K562 (cell line): ENCODE measurements around the gene DPP8. TPM values are rescaled to one million over a fixed set of nuclear protein-coding genes. Genes with fewer than 3 reads are reported as not detected.

Source experiments
- ATAC-seq: fragments of 200-7000 bp; cut with Tn5 transposase; 3 replicates; pipeline ENCODE4 v1.9.1; 2020; ENCODE audit warnings: moderate library complexity
- BruUV-seq: library from RNA; stranded (reverse); fragments of 400-500 nt; replicated peaks from 2 replicates; lab custom pipeline; 2021; lab: Mats Ljungman, UMichigan
- CTCF ChIA-PET: fragments of 300-600 bp; formaldehyde crosslinking; extraction: SDS; loops from one replicate; lab custom pipeline; 2021; ENCODE audit warnings: low intra/inter-chr PET ratio; lab: Yijun Ruan, JAX
- POLR2A ChIA-PET: fragments of 300-600, 350-650 bp; sonication (Branson Sonifier 250); formaldehyde crosslinking; extraction: SDS; loops from one replicate; lab custom pipeline; 2021; ENCODE audit warnings: antibody characterized with exemption, inconsistent platforms; lab: Yijun Ruan, JAX
- DNase-seq, 4 experiments: peaks; one replicate each; pipeline versions ENCODE4 v3.0.0 to v3.0.0-alpha.2; 2011 to 2018; ENCODE audit warnings: low spot score in 3 of 4, mixed read lengths in 3 of 4; ENCODE audit errors: extremely low read depth in 1 of 4
- FAIRE-seq: peaks from 2 replicates; lab custom pipeline; 2011; peaks lifted over from hg19 to GRCh38; lab: Jason Lieb, UNC
- H2AFZ ChIP-seq: 2 replicates; pipeline ENCODE4 v1.6.0; 2011; ENCODE audit warnings: low read depth, low read length, control low read depth, inconsistent platforms
- H3K27ac ChIP-seq: fragments of 200-600 bp; 3 replicates; pipeline ENCODE4 v1.8.0; 2011; ENCODE audit warnings: low read depth, mild to moderate bottlenecking, control low read depth, inconsistent platforms, low read length, moderate library complexity, mixed read lengths; ENCODE audit errors: extremely low read depth
- H3K27me3 ChIP-seq, 2 experiments: fragments of 300-600 bp in 1 of 2; 2 replicates in 1 of 2; 3 replicates in 1 of 2; pipeline versions ENCODE4 v1.6.0 to v1.8.0; 2011; ENCODE audit warnings: inconsistent platforms in 2 of 2, low read length in 2 of 2, mild to moderate bottlenecking in 1 of 2, mixed read lengths in 1 of 2, moderate library complexity in 1 of 2; ENCODE audit not compliant: control insufficient read depth in 2 of 2, insufficient read depth in 2 of 2
- H3K36me3 ChIP-seq: fragments of 300-600 bp; 3 replicates; pipeline ENCODE4 v1.8.0; 2011; ENCODE audit warnings: mild to moderate bottlenecking, low read length, inconsistent platforms; ENCODE audit not compliant: control insufficient read depth, insufficient read depth
- H3K4me1 ChIP-seq, 2 experiments: fragments of 200-600 bp in 1 of 2; replicated peaks in 1 of 2; 2 replicates in 1 of 2; 3 replicates in 1 of 2; pipeline versions ENCODE4 v1.5.1 to v1.8.0; 2011; ENCODE audit warnings: inconsistent platforms in 2 of 2, low read length in 2 of 2, mild to moderate bottlenecking in 1 of 2, mixed read lengths in 1 of 2, moderate library complexity in 1 of 2; ENCODE audit not compliant: control insufficient read depth in 2 of 2, insufficient read depth in 2 of 2
- H3K4me2 ChIP-seq: 2 replicates; pipeline ENCODE4 v1.6.1; 2011; ENCODE audit warnings: low read length, control low read depth, inconsistent platforms, mixed read lengths; ENCODE audit not compliant: insufficient read depth
- H3K4me3 ChIP-seq: fragments of 200-600 bp; sonication (generic), shearing (Covaris generic); 2 replicates; pipeline ENCODE4 v1.5.1; 2016; ENCODE audit warnings: control low read depth, inconsistent platforms
- H3K79me2 ChIP-seq: fragments of 200-600 bp; 3 replicates; pipeline ENCODE4 v1.8.0; 2011; ENCODE audit warnings: low read length, inconsistent platforms; ENCODE audit not compliant: control insufficient read depth, insufficient read depth
- H3K9ac ChIP-seq, 2 experiments: 2 replicates each; pipeline versions ENCODE4 v1.6.0 to v1.6.1; 2011; ENCODE audit warnings: low read depth in 2 of 2, low read length in 2 of 2, control low read depth in 1 of 2, inconsistent platforms in 1 of 2, mild to moderate bottlenecking in 1 of 2, mixed read lengths in 1 of 2; ENCODE audit not compliant: insufficient read depth in 1 of 2
- H3K9me1 ChIP-seq: one replicate; pipeline ENCODE4 v1.6.0; 2011; ENCODE audit warnings: inconsistent platforms, mild to moderate bottlenecking, low read length, moderate library complexity; ENCODE audit not compliant: control insufficient read depth, insufficient read depth
- H3K9me3 ChIP-seq: replicated peaks from 2 replicates; pipeline ENCODE4 v1.5.1; 2011; ENCODE audit warnings: low read depth, low read length, inconsistent platforms; ENCODE audit not compliant: control insufficient read depth, insufficient read depth
- H4K20me1 ChIP-seq: replicated peaks from 2 replicates; pipeline ENCODE4 v1.6.1; 2011; ENCODE audit warnings: low read length, inconsistent platforms, mixed read lengths; ENCODE audit not compliant: control insufficient read depth, insufficient read depth
- ARID2 ChIP-seq: fragments of 450-650 bp; IDR thresholded peaks from 2 replicates; pipeline ENCODE4 v1.6.1; 2017; ENCODE audit warnings: antibody characterized with exemption, mild to moderate bottlenecking
- CXXC5 ChIP-seq: fragments of 250-450 bp; sonication (Bioruptor Pico); IDR thresholded peaks from 2 replicates; pipeline ENCODE4 v1.8.0; 2022; ENCODE audit warnings: inconsistent platforms, mild to moderate bottlenecking, moderate library complexity
- HDGF ChIP-seq: fragments of 450-650 bp; IDR thresholded peaks from 2 replicates; pipeline ENCODE4 v1.6.1; 2016
- HNRNPH1 ChIP-seq: fragments of 200-400 bp; formaldehyde crosslinking; optimal IDR thresholded peaks from 2 replicates; pipeline ENCODE3; 2017; ENCODE audit warnings: low read depth, mild to moderate bottlenecking, low read length, moderate library complexity
- KAT8 ChIP-seq: fragments of 450-650 bp; IDR thresholded peaks from 2 replicates; pipeline ENCODE4 v1.6.1; 2016; ENCODE audit warnings: low read depth, mild to moderate bottlenecking
- MIER1 ChIP-seq: fragments of 450-650 bp; IDR thresholded peaks from 2 replicates; pipeline ENCODE4 v1.6.1; 2016; ENCODE audit warnings: antibody characterized with exemption, mild to moderate bottlenecking, low read depth
- NCOA2 ChIP-seq, 2 experiments: fragments of 450-650 bp; IDR thresholded peaks; 2 replicates each; pipeline ENCODE4 v1.6.1; 2018; ENCODE audit warnings: mild to moderate bottlenecking in 2 of 2, moderate library complexity in 1 of 2; ENCODE audit not compliant: partially characterized antibody in 2 of 2
- NELFE ChIP-seq: IDR thresholded peaks from 2 replicates; pipeline ENCODE4 v1.6.1; 2011; ENCODE audit warnings: mild to moderate bottlenecking; ENCODE audit not compliant: insufficient read depth, insufficient read length
- POLR2AphosphoS5 ChIP-seq: IDR thresholded peaks from 2 replicates; pipeline ENCODE4 v1.6.1; 2011; ENCODE audit warnings: mild to moderate bottlenecking, low read depth, low read length, moderate library complexity; ENCODE audit not compliant: control insufficient read depth, insufficient read depth
- POLR3A ChIP-seq: IDR thresholded peaks from 2 replicates; pipeline ENCODE4 v1.6.1; 2011; ENCODE audit warnings: borderline replicate concordance, mild to moderate bottlenecking, moderate library complexity; ENCODE audit not compliant: insufficient read length, insufficient read depth; ENCODE audit errors: extremely low read depth
- PRPF4 ChIP-seq: fragments of 200-400 bp; formaldehyde crosslinking; IDR thresholded peaks from one replicate; pipeline ENCODE4 v1.6.1; 2017; ENCODE audit warnings: low read length, low read depth, mild to moderate bottlenecking; ENCODE audit not compliant: insufficient read depth, poor library complexity, severe bottlenecking
- TARDBP ChIP-seq: fragments of 450-650 bp; IDR thresholded peaks from 2 replicates; pipeline ENCODE4 v1.6.1; 2016
- TEAD4 ChIP-seq, 2 experiments: sonication (generic) in 1 of 2; formaldehyde crosslinking in 1 of 2; IDR thresholded peaks; 2 replicates each; pipeline versions ENCODE4 v1.6.1 to v1.8.0; 2012 to 2022; ENCODE audit warnings: borderline replicate concordance in 1 of 2, inconsistent platforms in 1 of 2, low read length in 1 of 2, mild to moderate bottlenecking in 1 of 2, missing genetic modification reagents in 1 of 2
- ZNF12 ChIP-seq: sonication (generic); formaldehyde crosslinking; IDR thresholded peaks from 2 replicates; pipeline ENCODE4 v1.4.0; 2020; ENCODE audit warnings: mild to moderate bottlenecking, missing genetic modification reagents
- ZNF212 ChIP-seq: fragments of 450-650 bp; formaldehyde crosslinking; IDR thresholded peaks from 2 replicates; pipeline ENCODE4 v1.4.0; 2020; ENCODE audit warnings: mild to moderate bottlenecking
- WGBS: fragments of 100-300 bp; shearing (Covaris generic); methylation state at CpG from one replicate; pipeline ENCODE4 v1.1.6; 2016; ENCODE audit warnings: low coverage, mixed read lengths; ENCODE audit not compliant: insufficient coverage; ENCODE audit errors: missing lambda C conversion rate; 5-methylcytosine and 5-hydroxymethylcytosine counted together
- in situ Hi-C: fragments of 300-500 bp; cut with MboI; formaldehyde crosslinking; loops from 4 replicates; pipeline ENCODE4 v1.15.0; 2018; ENCODE audit warnings: inconsistent platforms, mixed read lengths
- intact Hi-C: fragments of 100-400 bp; cut with micrococcal nuclease; formaldehyde crosslinking; loops from 2 replicates; pipeline ENCODE4 v1.14.2; 2022
- polyA plus RNA-seq, 8 experiments: library from polyadenylated mRNA; depleted of rRNA in 4 of 8; stranded (reverse) in 5 of 8; unstranded in 3 of 8; fragments of >200 nt; fragmentation: Nextera tagmentation in 2 of 8; fragmentation: Illumina TruSeq in 1 of 8; extraction: Ambion mirVana in 2 of 8; extraction: Trizol in 1 of 8; gene quantifications; 2 replicates each; pipeline versions ENCODE4 v1.2.1 to v1.2.3, GENCODE V29; 2011 to 2014; ENCODE audit warnings: inconsistent platforms in 1 of 8, missing spikeins in 1 of 8
- total RNA-seq, 7 experiments: library from RNA; depleted of rRNA in 6 of 7; stranded (reverse); fragments of >200 nt in 6 of 7; fragmentation: Illumina TruSeq in 2 of 7; extraction: Trizol in 2 of 7; gene quantifications; 2 replicates each; pipeline versions ENCODE4 v1.2.1 to v1.2.3, GENCODE V29; 2011 to 2021; ENCODE audit warnings: low replicate concordance in 1 of 7
- TF ChIP-seq, protein P1 (sequence below): sonication (generic); formaldehyde crosslinking; IDR thresholded peaks from 2 replicates; pipeline ENCODE4 v1.8.0; 2023; ENCODE audit warnings: missing genetic modification reagents, mild to moderate bottlenecking, borderline replicate concordance

Gene DPP8
- total and polyA plus RNA-seq, 9 of the 15 experiments (the other 6 are each of a cell fraction or from before 2014, with no cell fraction given): 5.5 to 36.7 (median 20.7) TPM

DNA sequence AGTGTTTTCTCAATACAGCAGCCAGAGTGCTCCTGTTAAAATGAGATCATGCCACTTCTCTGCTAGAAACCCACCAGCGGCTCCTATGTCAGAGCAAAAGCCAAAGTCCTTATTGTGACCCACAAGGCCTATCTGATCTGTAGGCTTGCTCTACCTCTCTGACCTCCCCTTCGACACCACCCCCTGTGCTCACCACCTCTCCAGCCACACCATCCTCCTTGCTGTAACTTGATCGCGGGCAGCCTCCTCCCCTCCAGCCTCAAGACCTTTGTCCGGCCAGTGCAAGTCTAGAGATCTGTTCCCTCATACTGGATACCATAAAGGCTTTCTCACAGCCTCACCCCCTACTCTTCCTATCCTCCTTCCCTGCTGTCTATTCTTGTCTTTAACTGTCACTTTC is 92.8 kb downstream of the DPP8 start:
- FAIRE-seq: no peak
- ChIA-PET POLR2A (no interaction called here), CTCF (no interaction called here)
- intact Hi-C loops (no loop called here), in situ Hi-C loops (no loop called here)
- Histone ChIP-seq H2AFZ (no peak overlapping the region), H3K9ac (no peak overlapping the region), H3K9me3 (no peaks in the 10 kb centered on the region), H3K79me2 (no peaks in the 10 kb centered on the region), H3K4me2 (no peak overlapping the region), H3K27ac (no peak overlapping the region), H3K4me3 (no peak overlapping the region), H3K27me3 (peaks cover 16 to 34% of the 10 kb centered on the region in 2 experiments; a peak in 3 of 5 replicates), H4K20me1 (peaks cover 9% of the 10 kb centered on the region; the same call in 1 of the 2 replicates), H3K9me1 (peaks cover 3% of the 10 kb centered on the region), H3K36me3 (no peaks in the 10 kb centered on the region), H3K4me1 (peaks cover 21 to 30% of the 10 kb centered on the region in 2 experiments; a peak in 4 of 5 replicates)
- no TSS peak for BruUV-seq
- ATAC-seq: peak; percentile 27; the same call in 2 of the 3 replicates
- TF ChIP-seq ZNF12 (CRISPR knock-in tag) (no peak), NELFE (no peak), CXXC5 (CRISPR knock-in tag) (no peak), TARDBP (no peak), ZNF212 (no peak), TEAD4 (IDR thresholded peaks at IDR 0.05; ENCODE audit: low read length) (no peak), TEAD4 (CRISPR knock-in tag; IDR thresholded peaks at IDR 0.05; ENCODE audit: borderline replicate concordance) (no peak), POLR3A (no peak), MIER1 (no peak), NCOA2 (IDR thresholded peaks at IDR 0.05; ENCODE audit: partially characterized antibody in 2 of 2) (no peak), PRPF4 (no peak), HNRNPH1 (no peak), HDGF (no peak), ARID2 (no peak), KAT8 (no peak), POLR2AphosphoS5 (no peak)
- TF ChIP-seq, protein P1, sequence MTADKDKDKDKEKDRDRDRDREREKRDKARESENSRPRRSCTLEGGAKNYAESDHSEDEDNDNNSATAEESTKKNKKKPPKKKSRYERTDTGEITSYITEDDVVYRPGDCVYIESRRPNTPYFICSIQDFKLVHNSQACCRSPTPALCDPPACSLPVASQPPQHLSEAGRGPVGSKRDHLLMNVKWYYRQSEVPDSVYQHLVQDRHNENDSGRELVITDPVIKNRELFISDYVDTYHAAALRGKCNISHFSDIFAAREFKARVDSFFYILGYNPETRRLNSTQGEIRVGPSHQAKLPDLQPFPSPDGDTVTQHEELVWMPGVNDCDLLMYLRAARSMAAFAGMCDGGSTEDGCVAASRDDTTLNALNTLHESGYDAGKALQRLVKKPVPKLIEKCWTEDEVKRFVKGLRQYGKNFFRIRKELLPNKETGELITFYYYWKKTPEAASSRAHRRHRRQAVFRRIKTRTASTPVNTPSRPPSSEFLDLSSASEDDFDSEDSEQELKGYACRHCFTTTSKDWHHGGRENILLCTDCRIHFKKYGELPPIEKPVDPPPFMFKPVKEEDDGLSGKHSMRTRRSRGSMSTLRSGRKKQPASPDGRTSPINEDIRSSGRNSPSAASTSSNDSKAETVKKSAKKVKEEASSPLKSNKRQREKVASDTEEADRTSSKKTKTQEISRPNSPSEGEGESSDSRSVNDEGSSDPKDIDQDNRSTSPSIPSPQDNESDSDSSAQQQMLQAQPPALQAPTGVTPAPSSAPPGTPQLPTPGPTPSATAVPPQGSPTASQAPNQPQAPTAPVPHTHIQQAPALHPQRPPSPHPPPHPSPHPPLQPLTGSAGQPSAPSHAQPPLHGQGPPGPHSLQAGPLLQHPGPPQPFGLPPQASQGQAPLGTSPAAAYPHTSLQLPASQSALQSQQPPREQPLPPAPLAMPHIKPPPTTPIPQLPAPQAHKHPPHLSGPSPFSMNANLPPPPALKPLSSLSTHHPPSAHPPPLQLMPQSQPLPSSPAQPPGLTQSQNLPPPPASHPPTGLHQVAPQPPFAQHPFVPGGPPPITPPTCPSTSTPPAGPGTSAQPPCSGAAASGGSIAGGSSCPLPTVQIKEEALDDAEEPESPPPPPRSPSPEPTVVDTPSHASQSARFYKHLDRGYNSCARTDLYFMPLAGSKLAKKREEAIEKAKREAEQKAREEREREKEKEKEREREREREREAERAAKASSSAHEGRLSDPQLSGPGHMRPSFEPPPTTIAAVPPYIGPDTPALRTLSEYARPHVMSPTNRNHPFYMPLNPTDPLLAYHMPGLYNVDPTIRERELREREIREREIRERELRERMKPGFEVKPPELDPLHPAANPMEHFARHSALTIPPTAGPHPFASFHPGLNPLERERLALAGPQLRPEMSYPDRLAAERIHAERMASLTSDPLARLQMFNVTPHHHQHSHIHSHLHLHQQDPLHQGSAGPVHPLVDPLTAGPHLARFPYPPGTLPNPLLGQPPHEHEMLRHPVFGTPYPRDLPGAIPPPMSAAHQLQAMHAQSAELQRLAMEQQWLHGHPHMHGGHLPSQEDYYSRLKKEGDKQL (CRISPR knock-in tag): no peak
- 6% methylated on average over 5 of the region's 5 CpGs for WGBS
- peak in 1 of 4 experiments; percentile 41 for DNase-seq
